GM18499 (cell line): ENCODE measurements around the gene TRIM34.
"Not testable (repeated sequence)": the region's sequence is repeated elsewhere in the genome, so short reads cannot be mapped to it uniquely, and the experiment has no call there.

Source experiments
- ATAC-seq: cut with Tn5 transposase; IDR thresholded peaks from one replicate; pipeline ENCODE4 v1.9.1; 2021; ENCODE audit warnings: moderate number of reproducible peaks; ENCODE audit not compliant: insufficient read depth, unreplicated experiment

Gene TRIM34

DNA sequence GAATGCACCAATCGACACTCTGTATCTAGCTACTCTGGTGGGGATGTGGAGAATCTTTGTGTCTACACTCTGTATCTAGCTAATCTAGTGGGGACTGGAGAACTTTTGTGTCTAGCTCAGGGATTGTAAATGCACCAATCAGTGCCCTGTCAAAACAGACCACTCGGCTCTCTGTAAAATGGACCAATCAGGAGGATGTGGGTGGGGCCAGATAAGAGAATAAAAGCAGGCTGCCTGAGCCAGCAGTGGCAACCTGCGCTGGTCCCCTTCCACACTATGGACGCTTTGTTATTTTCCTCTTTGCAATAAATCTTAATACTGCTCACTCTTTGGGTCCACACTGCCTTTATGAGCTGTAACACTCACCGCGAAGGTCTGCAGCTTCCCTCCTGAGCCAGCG lies 58.8 kb downstream of the TRIM34 start:
- ATAC-seq: not testable (repeated sequence)

DNA sequence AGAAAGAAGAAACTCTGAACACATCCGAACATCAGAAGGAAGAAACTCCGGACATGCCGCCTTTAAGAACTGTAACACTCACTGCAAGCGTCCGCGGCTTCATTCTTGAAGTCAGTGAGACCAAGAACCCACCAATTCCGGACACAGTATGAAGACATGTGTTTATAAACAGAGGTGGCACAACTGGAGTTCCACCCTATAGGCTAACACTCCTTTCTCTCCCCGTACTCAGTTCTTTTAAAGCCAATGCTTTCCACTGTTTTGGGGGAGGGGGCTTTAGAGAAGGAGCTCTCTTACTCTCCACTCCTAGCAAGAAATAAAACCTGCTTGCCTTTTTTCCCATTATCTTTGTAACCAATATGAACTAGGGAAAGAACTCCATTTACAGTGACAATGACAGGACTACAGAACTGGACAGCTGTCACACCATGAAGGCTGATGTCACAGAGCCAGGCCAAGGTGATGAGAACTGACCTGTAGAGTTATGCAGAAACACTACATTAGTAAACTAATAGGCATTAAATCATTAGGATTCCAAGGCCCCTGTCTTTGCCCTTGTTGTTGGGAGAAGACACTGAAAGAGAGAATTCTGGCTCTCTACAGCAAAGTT lies 59.3 kb downstream of the TRIM34 start:
- peak; percentile 6 for ATAC-seq

- peak; percentile 54 for ATAC-seq
Observed at GRCh38 chr11:5684646-5685362, 60.0 kb downstream of the TRIM34 start, which contains the start of gene TRIM5. TSS of gene TRIM5 (minus strand) at chr11:5685074. CDS start at chr11:5680177, 4,897 bp downstream.

- ATAC-seq: no peak
Observed at GRCh38 chr11:5686426-5686825, 61.6 kb downstream of the TRIM34 start.

- no peak for ATAC-seq
Observed at GRCh38 chr11:5688482-5688881, 63.7 kb downstream of the TRIM34 start.

- ATAC-seq: peak; percentile 78
Observed at GRCh38 chr11:5689551-5689983, 64.8 kb downstream of the TRIM34 start, which contains the start of gene TRIM22. TSS of gene TRIM22 (plus strand) at chr11:5689790. CDS start at chr11:5696233, 6,443 bp downstream.

DNA sequence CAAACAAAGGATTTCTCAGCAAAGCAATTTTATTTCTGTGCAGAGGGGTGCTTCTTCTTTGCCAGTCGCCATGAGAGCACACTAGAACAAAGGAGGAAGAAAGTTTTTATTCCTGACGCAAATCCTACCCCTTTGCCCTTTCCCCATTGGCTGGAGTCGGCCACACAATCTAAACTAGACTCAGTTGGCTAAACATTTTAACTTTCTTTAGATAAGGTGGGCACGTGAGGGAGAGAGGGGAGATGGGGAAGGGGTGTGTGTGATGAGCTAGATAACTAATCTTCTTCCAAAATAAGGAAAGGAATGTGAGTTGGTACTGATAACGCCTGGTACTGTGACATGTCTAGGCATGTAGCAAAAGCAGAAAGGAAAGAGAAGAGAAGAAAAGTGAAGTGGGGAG lies 65.4 kb downstream of the TRIM34 start:
- no peak for ATAC-seq

DNA sequence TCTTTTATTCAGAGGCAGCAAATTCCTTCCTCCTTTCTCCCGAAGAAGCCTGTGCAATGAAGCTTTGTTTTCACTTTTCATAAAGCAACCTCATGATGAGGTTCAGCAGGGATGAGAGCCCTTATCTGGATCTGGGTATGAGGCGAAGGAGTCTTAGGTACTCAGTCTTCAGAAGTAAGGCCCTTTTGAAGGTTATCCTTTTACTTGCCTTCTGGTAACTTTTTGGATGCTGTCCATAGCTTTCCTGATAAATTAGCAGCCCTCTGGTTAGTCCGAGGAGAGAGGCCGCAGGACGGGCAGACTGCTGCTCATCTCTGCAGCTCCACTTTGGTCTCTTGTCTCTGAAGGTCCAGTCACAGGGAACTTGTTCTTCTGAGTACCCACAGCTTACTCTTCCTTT lies 65.9 kb downstream of the TRIM34 start:
- no peak for ATAC-seq

- ATAC-seq: not testable (repeated sequence)
Observed at GRCh38 chr11:5691238-5691963, 66.6 kb downstream of the TRIM34 start.

- no peak for ATAC-seq
Observed at GRCh38 chr11:5691964-5692361, 67.2 kb downstream of the TRIM34 start.
